ENCODE results near the gene B3GNT2.
A peak's percentile ranks its signal among the peaks of the same experiment; 100 is the strongest.

The B3GNT2 gene

DNA sequence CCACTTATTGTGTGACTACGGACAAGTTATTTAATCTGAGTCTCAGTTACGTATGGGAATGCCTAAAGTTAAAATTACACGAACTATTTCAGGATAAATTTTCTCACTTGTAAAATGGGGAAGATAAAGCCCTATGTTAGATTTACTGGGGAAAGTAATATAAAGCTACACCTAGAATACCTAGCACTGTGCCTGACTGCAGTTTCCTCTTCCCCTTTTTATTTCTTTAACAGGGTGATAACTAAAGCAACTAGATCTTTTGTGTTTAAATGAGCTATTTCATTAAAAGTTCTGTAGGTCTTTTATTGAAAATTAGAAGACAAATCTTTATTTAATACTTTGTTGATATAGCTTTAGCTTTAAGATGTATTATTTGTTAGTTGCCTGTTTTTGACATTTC, 5.0 kb downstream of the B3GNT2 start:
- Histone ChIP-seq H3K9me3 (replicated peaks; ENCODE audit: insufficient read depth, low read length) (no peaks in the 10 kb centered on the region), H3K4me1 (ENCODE audit: low read length) (peaks cover 41% of the 10 kb centered on the region), H3F3A (ENCODE audit: insufficient read depth, low read length) (peaks cover 10% of the 10 kb centered on the region), H3K9me2 (replicated peaks; ENCODE audit: insufficient read depth, low read length) (no peaks in the 10 kb centered on the region), H3K9ac (ENCODE audit: low read length) (no peak overlapping the region), H3K4me2 (ENCODE audit: low read depth, low read length) (peak overlapping the region; percentile 39; the same call in 1 of the 2 replicates), H4K20me1 (ENCODE audit: insufficient read depth, low read length) (peaks cover 48% of the 10 kb centered on the region), H3K27me3 (replicated peaks; ENCODE audit: insufficient read depth, low read length) (no peaks in the 10 kb centered on the region), H3K79me2 (ENCODE audit: low read length) (peaks cover 96% of the 10 kb centered on the region), H3K36me3 (replicated peaks; ENCODE audit: insufficient read depth, low read length) (no peaks in the 10 kb centered on the region), H3K4me3 (ENCODE audit: low read length) (no peak overlapping the region), H3K27ac (ENCODE audit: low read length) (no peak overlapping the region), H2AFZ (ENCODE audit: low read length) (no peak overlapping the region)
- no peak for DNase-seq
- TF ChIP-seq EZH2 (optimal IDR thresholded peaks at IDR 0.05; ENCODE audit: low read depth, low read length), result no peak
- no peak for TF ChIP-seq EZH2phosphoT487 (IDR thresholded peaks at IDR 0.05; ENCODE audit: low read length)
- no peak for TF ChIP-seq CTCF (IDR thresholded peaks at IDR 0.05; ENCODE audit: low read length)

DNA sequence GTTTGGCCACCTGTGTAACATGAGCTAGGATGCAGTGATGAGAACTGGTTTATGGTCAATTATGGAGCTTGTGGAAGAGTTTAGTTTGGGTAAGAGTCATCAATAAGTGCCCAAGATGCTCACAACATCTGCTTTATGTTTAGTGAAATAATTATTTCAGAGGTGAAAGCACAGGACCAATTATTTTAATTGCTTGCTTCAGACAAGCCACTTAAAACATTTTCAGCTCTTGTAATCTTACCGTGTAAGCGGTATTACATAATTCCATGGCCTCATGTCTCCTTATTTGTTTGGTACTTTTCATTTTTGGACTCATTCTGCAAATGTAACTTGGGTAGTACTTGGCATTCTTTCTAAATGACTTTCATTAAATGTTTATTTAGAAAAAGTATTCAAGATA, 5.4 kb downstream of the B3GNT2 start:
- Histone ChIP-seq H3K36me3 (replicated peaks; ENCODE audit: insufficient read depth, low read length) (no peaks in the 10 kb centered on the region), H3K79me2 (ENCODE audit: low read length) (peaks cover 99% of the 10 kb centered on the region), H4K20me1 (ENCODE audit: insufficient read depth, low read length) (peaks cover 48% of the 10 kb centered on the region), H3K4me2 (ENCODE audit: low read depth, low read length) (no peak overlapping the region), H3K9ac (ENCODE audit: low read length) (no peak overlapping the region), H3K4me3 (ENCODE audit: low read length) (no peak overlapping the region), H3K9me2 (replicated peaks; ENCODE audit: insufficient read depth, low read length) (no peaks in the 10 kb centered on the region), H2AFZ (ENCODE audit: low read length) (no peak overlapping the region), H3F3A (ENCODE audit: insufficient read depth, low read length) (peaks cover 9% of the 10 kb centered on the region), H3K9me3 (replicated peaks; ENCODE audit: insufficient read depth, low read length) (no peaks in the 10 kb centered on the region), H3K4me1 (ENCODE audit: low read length) (peaks cover 41% of the 10 kb centered on the region), H3K27ac (ENCODE audit: low read length) (no peak overlapping the region), H3K27me3 (replicated peaks; ENCODE audit: insufficient read depth, low read length) (no peaks in the 10 kb centered on the region)
- DNase-seq, result no peak
- TF ChIP-seq CTCF (IDR thresholded peaks at IDR 0.05; ENCODE audit: low read length) (no peak), EZH2phosphoT487 (IDR thresholded peaks at IDR 0.05; ENCODE audit: low read length) (no peak), EZH2 (optimal IDR thresholded peaks at IDR 0.05; ENCODE audit: low read depth, low read length) (no peak)

- no peaks in the 10 kb centered on the region for H3K36me3 ChIP-seq (replicated peaks; ENCODE audit: insufficient read depth, low read length)
- H4K20me1 ChIP-seq (ENCODE audit: insufficient read depth, low read length), result peaks cover 48% of the 10 kb centered on the region
- H3F3A ChIP-seq (ENCODE audit: insufficient read depth, low read length), result peaks cover 6% of the 10 kb centered on the region; the same call in 1 of the 2 replicates
- DNase-seq, result no peak
- no peak for TF ChIP-seq EZH2phosphoT487 (IDR thresholded peaks at IDR 0.05; ENCODE audit: low read length)
- no peak for TF ChIP-seq CTCF (IDR thresholded peaks at IDR 0.05; ENCODE audit: low read length)
- TF ChIP-seq EZH2 (optimal IDR thresholded peaks at IDR 0.05; ENCODE audit: low read depth, low read length), result no peak
- H3K4me2 ChIP-seq (ENCODE audit: low read depth, low read length), result no peak overlapping the region
- no peak overlapping the region for H2AFZ ChIP-seq (ENCODE audit: low read length)
- peaks cover 41% of the 10 kb centered on the region for H3K4me1 ChIP-seq (ENCODE audit: low read length)
- H3K9me2 ChIP-seq (replicated peaks; ENCODE audit: insufficient read depth, low read length), result no peaks in the 10 kb centered on the region
- H3K9me3 ChIP-seq (replicated peaks; ENCODE audit: insufficient read depth, low read length), result no peaks in the 10 kb centered on the region
- peaks cover 100% of the 10 kb centered on the region for H3K79me2 ChIP-seq (ENCODE audit: low read length)
- no peak overlapping the region for H3K9ac ChIP-seq (ENCODE audit: low read length)
- no peak overlapping the region for H3K27ac ChIP-seq (ENCODE audit: low read length)
- no peaks in the 10 kb centered on the region for H3K27me3 ChIP-seq (replicated peaks; ENCODE audit: insufficient read depth, low read length)
- no peak overlapping the region for H3K4me3 ChIP-seq (ENCODE audit: low read length)
These were observed 6.3 kb downstream of the B3GNT2 start for GRCh38 chr2:62202019-62202722.

Measured in MM.1S (cell line).